ENCODE measurements around the gene TMEM259. TPM values are rescaled to one million over a fixed set of nuclear protein-coding genes. Genes with fewer than 3 reads are reported as not detected.

TMEM259 gene
- total and polyA plus RNA-seq, 2 experiments from 2014 or later = 82.8 to 196 TPM

DNA sequence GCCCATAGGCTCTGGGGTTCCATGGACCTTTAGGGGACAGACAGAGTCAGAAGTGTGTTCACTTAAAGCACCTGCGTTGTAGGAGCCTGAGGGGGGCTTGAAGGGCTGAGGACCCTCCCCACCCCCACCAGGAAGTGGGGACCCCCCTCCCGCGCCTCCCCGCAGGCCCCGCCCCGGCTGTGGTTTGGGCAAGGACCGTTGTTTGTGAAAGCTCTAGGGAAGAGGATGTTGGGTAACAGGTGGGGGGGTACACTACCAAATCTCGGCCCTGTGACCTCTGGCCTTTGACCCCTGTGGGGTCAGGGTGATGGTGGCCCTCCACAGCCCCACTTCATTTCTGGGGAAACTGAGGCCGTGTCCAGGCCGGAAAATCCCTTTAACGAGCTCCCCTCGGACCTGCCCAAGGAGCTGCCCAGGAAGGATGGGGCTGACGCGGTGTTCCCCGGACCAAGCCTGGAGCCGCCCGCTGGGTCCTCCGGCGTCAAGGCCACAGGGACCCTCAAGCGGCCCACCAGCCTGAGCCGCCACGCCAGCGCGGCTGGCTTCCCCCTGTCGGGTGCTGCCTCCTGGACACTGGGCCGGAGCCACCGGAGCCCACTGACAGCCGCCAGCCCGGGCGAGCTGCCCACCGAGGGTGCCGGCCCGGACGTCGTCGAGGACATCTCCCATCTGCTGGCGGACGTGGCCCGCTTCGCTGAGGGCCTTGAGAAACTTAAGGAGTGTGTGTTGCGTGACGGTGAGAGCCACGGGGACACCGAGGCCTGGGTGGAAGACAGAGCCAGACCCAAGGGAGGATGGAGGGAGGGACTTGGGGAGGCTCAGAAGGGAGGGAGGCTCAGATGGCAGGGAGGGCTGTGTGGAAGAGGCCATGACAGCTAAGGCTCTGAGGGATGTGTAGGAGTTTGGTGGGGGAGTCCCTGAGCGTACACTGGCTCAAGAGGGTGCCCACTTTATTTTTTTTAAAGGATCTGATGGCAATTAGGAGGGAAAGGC lies 47.4 kb upstream of the TMEM259 start:
- peaks cover 4% of the 10 kb centered on the region; the same call in 2 of the 3 replicates for H3K9me3 Mint-ChIP-seq

More for the DNA sequence above, 47.4 kb upstream of the TMEM259 start:
- Histone ChIP-seq H2AFZ (no peak overlapping the region), H3K36me3 (ENCODE audit: insufficient read depth) (no peaks in the 10 kb centered on the region), H3K27ac (ENCODE audit: low read depth) (no peak overlapping the region), H3K79me2 (replicated peaks; ENCODE audit: insufficient read depth) (0 out of 2 replicates have a peak, but pooled peaks cover 4% of the 10 kb centered on the region), H3K9me2 (ENCODE audit: insufficient read depth) (no peaks in the 10 kb centered on the region), H3K4me1 (ENCODE audit: insufficient read depth) (peaks cover 8% of the 10 kb centered on the region; the same call in 1 of the 2 replicates), H3K4me3 (peak overlapping the region; percentile 64), H3F3A (replicated peaks; ENCODE audit: low read depth) (peaks cover 27% of the 10 kb centered on the region), H4K20me1 (replicated peaks; ENCODE audit: insufficient read depth) (0 out of 2 replicates have a peak, but pooled peaks cover 3% of the 10 kb centered on the region), H3K27me3 (ENCODE audit: insufficient read depth) (peaks cover 19% of the 10 kb centered on the region), H3K4me2 (peak overlapping the region; percentile 85)
- ATAC-seq (no peak), DNase-seq (ENCODE audit: low spot score) (no peak)
- TF ChIP-seq, protein P1, sequence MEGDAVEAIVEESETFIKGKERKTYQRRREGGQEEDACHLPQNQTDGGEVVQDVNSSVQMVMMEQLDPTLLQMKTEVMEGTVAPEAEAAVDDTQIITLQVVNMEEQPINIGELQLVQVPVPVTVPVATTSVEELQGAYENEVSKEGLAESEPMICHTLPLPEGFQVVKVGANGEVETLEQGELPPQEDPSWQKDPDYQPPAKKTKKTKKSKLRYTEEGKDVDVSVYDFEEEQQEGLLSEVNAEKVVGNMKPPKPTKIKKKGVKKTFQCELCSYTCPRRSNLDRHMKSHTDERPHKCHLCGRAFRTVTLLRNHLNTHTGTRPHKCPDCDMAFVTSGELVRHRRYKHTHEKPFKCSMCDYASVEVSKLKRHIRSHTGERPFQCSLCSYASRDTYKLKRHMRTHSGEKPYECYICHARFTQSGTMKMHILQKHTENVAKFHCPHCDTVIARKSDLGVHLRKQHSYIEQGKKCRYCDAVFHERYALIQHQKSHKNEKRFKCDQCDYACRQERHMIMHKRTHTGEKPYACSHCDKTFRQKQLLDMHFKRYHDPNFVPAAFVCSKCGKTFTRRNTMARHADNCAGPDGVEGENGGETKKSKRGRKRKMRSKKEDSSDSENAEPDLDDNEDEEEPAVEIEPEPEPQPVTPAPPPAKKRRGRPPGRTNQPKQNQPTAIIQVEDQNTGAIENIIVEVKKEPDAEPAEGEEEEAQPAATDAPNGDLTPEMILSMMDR (conservative IDR thresholded peaks at IDR 0.05; ENCODE audit: low read depth in 2 of 2) = no peak
- TF ChIP-seq CREB1 (CRISPR knock-in tag; IDR thresholded peaks at IDR 0.05; ENCODE audit: low read depth) (no peak), JUNB (IDR thresholded peaks at IDR 0.05; ENCODE audit: unreplicated experiment) (no peak), STAT1 (IDR thresholded peaks at IDR 0.05; ENCODE audit: unreplicated experiment) (no peak), NANOG (IDR thresholded peaks at IDR 0.05; ENCODE audit: borderline replicate concordance) (no peak), POLR2AphosphoS5 (IDR thresholded peaks at IDR 0.05; ENCODE audit: low read depth) (no peak)
- TF ChIP-seq, protein P2, sequence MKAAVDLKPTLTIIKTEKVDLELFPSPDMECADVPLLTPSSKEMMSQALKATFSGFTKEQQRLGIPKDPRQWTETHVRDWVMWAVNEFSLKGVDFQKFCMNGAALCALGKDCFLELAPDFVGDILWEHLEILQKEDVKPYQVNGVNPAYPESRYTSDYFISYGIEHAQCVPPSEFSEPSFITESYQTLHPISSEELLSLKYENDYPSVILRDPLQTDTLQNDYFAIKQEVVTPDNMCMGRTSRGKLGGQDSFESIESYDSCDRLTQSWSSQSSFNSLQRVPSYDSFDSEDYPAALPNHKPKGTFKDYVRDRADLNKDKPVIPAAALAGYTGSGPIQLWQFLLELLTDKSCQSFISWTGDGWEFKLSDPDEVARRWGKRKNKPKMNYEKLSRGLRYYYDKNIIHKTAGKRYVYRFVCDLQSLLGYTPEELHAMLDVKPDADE (IDR thresholded peaks at IDR 0.05) = no peak
- TF ChIP-seq, protein P3, sequence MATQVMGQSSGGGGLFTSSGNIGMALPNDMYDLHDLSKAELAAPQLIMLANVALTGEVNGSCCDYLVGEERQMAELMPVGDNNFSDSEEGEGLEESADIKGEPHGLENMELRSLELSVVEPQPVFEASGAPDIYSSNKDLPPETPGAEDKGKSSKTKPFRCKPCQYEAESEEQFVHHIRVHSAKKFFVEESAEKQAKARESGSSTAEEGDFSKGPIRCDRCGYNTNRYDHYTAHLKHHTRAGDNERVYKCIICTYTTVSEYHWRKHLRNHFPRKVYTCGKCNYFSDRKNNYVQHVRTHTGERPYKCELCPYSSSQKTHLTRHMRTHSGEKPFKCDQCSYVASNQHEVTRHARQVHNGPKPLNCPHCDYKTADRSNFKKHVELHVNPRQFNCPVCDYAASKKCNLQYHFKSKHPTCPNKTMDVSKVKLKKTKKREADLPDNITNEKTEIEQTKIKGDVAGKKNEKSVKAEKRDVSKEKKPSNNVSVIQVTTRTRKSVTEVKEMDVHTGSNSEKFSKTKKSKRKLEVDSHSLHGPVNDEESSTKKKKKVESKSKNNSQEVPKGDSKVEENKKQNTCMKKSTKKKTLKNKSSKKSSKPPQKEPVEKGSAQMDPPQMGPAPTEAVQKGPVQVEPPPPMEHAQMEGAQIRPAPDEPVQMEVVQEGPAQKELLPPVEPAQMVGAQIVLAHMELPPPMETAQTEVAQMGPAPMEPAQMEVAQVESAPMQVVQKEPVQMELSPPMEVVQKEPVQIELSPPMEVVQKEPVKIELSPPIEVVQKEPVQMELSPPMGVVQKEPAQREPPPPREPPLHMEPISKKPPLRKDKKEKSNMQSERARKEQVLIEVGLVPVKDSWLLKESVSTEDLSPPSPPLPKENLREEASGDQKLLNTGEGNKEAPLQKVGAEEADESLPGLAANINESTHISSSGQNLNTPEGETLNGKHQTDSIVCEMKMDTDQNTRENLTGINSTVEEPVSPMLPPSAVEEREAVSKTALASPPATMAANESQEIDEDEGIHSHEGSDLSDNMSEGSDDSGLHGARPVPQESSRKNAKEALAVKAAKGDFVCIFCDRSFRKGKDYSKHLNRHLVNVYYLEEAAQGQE (IDR thresholded peaks at IDR 0.05; ENCODE audit: unreplicated experiment) = no peak
- TF ChIP-seq, protein P4, sequence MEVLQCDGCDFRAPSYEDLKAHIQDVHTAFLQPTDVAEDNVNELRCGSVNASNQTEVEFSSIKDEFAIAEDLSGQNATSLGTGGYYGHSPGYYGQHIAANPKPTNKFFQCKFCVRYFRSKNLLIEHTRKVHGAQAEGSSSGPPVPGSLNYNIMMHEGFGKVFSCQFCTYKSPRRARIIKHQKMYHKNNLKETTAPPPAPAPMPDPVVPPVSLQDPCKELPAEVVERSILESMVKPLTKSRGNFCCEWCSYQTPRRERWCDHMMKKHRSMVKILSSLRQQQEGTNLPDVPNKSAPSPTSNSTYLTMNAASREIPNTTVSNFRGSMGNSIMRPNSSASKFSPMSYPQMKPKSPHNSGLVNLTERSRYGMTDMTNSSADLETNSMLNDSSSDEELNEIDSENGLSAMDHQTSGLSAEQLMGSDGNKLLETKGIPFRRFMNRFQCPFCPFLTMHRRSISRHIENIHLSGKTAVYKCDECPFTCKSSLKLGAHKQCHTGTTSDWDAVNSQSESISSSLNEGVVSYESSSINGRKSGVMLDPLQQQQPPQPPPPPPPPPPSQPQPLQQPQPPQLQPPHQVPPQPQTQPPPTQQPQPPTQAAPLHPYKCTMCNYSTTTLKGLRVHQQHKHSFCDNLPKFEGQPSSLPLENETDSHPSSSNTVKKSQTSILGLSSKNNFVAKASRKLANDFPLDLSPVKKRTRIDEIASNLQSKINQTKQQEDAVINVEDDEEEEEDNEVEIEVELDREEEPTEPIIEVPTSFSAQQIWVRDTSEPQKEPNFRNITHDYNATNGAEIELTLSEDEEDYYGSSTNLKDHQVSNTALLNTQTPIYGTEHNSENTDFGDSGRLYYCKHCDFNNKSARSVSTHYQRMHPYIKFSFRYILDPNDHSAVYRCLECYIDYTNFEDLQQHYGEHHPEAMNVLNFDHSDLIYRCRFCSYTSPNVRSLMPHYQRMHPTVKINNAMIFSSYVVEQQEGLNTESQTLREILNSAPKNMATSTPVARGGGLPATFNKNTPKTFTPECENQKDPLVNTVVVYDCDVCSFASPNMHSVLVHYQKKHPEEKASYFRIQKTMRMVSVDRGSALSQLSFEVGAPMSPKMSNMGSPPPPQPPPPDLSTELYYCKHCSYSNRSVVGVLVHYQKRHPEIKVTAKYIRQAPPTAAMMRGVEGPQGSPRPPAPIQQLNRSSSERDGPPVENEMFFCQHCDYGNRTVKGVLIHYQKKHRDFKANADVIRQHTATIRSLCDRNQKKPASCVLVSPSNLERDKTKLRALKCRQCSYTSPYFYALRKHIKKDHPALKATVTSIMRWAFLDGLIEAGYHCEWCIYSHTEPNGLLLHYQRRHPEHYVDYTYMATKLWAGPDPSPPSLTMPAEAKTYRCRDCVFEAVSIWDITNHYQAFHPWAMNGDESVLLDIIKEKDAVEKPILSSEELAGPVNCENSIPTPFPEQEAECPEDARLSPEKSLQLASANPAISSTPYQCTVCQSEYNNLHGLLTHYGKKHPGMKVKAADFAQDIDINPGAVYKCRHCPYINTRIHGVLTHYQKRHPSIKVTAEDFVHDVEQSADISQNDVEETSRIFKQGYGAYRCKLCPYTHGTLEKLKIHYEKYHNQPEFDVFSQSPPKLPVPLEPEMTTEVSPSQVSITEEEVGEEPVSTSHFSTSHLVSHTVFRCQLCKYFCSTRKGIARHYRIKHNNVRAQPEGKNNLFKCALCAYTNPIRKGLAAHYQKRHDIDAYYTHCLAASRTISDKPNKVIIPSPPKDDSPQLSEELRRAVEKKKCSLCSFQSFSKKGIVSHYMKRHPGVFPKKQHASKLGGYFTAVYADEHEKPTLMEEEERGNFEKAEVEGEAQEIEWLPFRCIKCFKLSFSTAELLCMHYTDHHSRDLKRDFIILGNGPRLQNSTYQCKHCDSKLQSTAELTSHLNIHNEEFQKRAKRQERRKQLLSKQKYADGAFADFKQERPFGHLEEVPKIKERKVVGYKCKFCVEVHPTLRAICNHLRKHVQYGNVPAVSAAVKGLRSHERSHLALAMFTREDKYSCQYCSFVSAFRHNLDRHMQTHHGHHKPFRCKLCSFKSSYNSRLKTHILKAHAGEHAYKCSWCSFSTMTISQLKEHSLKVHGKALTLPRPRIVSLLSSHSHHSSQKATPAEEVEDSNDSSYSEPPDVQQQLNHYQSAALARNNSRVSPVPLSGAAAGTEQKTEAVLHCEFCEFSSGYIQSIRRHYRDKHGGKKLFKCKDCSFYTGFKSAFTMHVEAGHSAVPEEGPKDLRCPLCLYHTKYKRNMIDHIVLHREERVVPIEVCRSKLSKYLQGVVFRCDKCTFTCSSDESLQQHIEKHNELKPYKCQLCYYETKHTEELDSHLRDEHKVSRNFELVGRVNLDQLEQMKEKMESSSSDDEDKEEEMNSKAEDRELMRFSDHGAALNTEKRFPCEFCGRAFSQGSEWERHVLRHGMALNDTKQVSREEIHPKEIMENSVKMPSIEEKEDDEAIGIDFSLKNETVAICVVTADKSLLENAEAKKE (CRISPR knock-in tag; IDR thresholded peaks at IDR 0.05) = no peak
- Mint-ChIP-seq H3K4me3 (peak overlapping the region; percentile 64), H3K27me3 (ENCODE audit: insufficient read depth, low read depth, poor library complexity) (peaks cover 29% of the 10 kb centered on the region), H3K27ac (no peak overlapping the region), H3K4me1 (peaks cover 25% of the 10 kb centered on the region), H3K36me3 (ENCODE audit: low read depth) (peaks cover 5% of the 10 kb centered on the region; the same call in 1 of the 3 replicates)

All from GM23338 (cell line).